ENCODE data around the gene GRAMD4.

GRAMD4 gene

DNA sequence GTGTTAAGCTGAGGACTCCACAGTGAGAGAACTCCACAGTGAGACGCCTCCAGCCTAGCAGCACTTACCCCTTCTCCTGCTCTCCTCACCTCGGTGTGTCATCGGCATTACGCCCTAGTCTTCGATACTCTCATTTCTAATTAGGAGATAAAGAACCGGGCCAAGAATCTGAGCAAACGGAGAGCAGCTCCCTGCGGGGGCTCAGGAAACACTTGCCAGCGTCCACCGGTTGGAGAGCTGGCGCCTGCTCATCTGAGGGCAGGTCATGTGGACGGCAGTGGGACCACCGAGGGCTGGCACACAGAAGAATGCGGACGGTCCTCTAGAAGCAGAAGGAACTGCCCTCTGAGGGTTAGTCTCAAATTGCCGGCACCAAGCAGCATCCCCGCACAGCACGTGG is 104.9 kb downstream of the GRAMD4 start:
- no peak for DNase-seq (ENCODE audit: low read depth)

DNA sequence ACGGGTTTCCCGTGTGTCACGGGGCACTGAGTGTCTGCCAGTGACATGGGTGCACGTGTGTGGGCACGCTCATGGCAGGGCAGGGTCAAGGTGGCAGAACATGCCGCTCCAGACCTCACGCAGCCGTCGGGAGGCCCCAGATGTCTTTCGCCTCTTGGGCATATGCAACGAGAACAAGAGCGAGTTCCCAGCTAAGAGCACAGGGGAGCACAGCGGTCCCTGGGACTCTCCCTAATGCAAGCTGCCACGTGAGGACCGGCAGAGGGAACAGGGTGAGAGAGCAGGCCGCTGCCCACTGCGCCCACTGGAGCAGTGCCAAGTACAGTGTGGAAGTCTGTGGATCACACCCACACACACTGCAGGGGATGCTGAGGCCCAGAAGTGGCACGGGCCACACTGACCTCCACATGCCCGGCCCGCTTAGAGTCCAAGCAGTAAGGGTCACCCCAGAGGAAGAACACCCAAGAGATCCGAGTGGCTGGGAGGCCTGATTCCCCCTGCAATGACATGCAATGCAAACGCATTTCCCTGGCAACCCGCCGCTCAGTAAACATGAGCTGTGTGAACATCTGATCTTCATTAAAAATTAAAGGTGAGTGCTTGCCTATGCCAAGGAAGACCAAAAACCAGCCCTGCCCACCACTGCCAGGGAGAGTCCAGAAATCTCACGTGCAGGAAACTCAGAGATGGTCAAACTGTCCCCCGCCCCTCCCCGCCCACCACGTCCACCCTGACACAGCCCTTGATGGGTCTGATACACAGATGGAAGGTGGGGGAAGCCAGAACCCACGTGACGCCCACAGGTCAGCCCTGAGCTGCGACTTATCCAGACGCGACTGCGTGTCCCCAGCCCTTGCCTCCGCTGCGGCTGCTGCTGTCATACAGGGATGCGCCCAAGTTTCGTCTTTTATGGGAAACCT is 106.1 kb downstream of the GRAMD4 start:
- DNase-seq (ENCODE audit: low read depth): no peak

DNA sequence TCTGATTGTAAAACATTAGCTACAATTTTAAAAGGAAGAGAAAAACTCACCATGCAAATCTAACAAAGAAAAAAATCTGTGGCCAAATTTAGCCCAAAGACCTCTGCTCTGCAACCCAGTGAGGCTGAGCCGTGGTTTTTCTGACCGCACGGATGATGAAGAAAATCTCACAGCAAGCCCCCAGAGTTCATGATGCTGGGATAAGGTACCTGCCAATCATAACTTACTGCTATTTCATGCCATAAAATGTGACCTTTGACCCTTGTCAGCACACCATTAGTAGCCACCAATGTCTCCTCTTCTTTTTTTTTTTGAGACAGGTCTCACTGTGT is 106.8 kb downstream of the GRAMD4 start:
- DNase-seq (ENCODE audit: low read depth): no peak

DNA sequence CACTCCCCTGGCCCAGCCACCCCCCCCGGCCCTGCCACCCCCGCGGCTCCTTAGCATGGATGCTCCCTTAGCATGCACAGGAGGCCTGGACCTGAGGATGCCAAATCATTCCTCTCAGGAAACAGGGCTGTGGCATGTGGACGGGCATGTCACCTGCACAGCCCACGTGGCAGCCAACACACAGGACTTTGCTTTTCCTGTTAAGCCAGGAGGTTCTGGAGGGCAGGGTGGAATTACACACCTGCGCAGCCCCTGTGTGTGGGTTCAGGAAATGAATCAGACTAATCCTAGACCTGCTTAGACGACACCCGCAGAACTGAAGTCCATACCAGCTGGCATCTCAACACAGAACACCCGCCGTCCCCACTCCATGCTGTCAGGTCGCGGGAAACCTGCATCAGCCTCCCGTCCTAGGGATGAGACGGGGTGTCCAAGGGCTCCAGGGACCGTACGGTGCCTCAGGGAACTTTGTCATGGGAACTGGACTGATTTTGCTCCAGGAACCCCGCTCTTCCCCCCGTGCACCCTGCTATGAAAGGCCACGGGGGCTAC is 107.7 kb downstream of the GRAMD4 start:
- DNase-seq (ENCODE audit: low read depth): no peak

DNA sequence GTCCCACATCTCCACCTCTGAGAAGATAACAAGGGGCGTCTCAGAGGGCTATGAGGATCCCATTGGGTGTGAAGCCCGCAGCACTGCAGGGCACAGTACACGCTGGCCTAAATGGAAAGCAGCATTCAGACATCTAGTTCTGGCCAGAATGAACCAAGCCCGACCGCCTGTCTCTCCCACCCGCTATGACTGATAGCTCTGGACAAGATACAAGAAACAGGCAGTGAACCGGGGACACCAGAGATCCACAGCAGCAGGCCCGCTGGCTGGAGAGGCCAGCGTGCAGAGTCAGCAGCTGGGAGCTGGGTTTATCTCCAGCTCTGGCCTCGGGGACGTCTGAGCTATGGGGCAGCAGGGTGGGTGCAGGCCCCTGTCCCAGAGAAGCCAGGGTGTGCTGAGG is 108.3 kb downstream of the GRAMD4 start:
- DNase-seq (ENCODE audit: low read depth): no peak
